Activated naive CD4-positive, alpha-beta T cell treated with anti-CD3 and anti-CD28 coated beads for 36 hours (primary cell): Measurements from ENCODE around the gene PSMB3. TPM values are rescaled to one million over a fixed set of nuclear protein-coding genes. Genes with fewer than 3 reads are reported as not detected.
A peak's percentile ranks its signal among the peaks of the same experiment; 100 is the strongest.

Experiments
- CTCF ChIA-PET: fragments of 350-600 bp; sonication (Branson Sonifier 250); formaldehyde crosslinking; loops from one replicate; lab custom pipeline; 2021; ENCODE audit warnings: antibody characterized with exemption; lab: Charles Lee
- DNase-seq: peaks from one replicate; pipeline ENCODE4 v3.0.0-alpha.2; 2020
- H3K27ac Mint-ChIP-seq: one replicate; pipeline ENCODE4 v1.8.0; 2021; ENCODE audit warnings: mild to moderate bottlenecking, mixed read lengths
- H3K27me3 Mint-ChIP-seq: one replicate; pipeline ENCODE4 v1.8.0; 2021; ENCODE audit warnings: low read depth, mixed read lengths
- H3K36me3 Mint-ChIP-seq: one replicate; pipeline ENCODE4 v1.8.0; 2021; ENCODE audit warnings: low read depth, mixed read lengths
- H3K4me1 Mint-ChIP-seq: one replicate; pipeline ENCODE4 v1.8.0; 2021; ENCODE audit warnings: low read depth, mixed read lengths
- H3K4me3 Mint-ChIP-seq: one replicate; pipeline ENCODE4 v1.8.0; 2021; ENCODE audit warnings: mild to moderate bottlenecking, moderate library complexity, mixed read lengths
- H3K9me3 Mint-ChIP-seq: one replicate; pipeline ENCODE4 v1.8.0; 2021; ENCODE audit warnings: mixed read lengths
- intact Hi-C: fragments of 100-400 bp; cut with micrococcal nuclease; formaldehyde crosslinking; loops from one replicate; pipeline ENCODE4 v1.15.1; 2023
- total RNA-seq, 2 experiments: library from RNA; stranded (reverse); gene quantifications; one replicate each; pipeline ENCODE4 v1.2.3, GENCODE V29; 2021

Gene PSMB3
- 100 to 1,000 TPM; 368 to 369 TPM for total RNA-seq

DNA sequence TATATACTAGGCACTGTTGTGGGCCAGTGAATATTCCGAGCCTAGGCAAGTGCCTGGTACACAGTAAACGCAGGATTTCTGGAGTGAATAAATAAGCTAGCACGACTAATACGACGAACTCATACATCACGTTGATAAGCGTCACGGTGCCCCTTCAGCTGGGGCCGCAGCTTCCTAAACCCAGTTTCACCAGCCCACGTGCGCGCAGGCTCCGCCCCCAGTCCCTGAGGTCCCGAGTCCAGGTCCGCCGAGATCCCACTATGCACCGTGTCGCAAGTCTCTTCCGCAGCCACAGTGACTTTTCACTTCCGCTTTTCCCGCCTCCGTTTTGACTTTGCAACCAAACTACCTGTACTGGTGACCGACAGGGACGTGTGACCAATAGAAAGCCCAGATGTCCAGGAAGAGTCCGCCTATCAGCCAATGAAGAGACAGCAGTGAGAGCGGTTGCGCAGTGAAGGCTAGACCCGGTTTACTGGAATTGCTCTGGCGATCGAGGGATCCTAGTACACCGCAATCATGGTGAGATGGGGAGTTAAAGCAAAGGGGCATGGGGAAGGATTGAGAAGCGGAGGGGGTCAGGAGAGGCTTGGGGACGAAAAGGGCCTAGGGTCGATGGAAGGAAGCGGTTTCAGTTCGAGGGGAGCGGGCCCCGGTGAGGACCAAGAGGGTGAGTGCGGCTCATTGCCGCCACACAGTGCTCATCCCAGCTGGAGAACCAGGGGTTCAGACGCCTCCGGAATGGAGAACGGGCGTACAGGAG lies at the start of gene PSMB3:
Gene PSMB3 (plus strand): TSS at position 434 of the 763 bp plus-strand sequence. CDS start 86 bp downstream, at position 520.
- DNase-seq: peak; percentile 99
- H3K9me3 Mint-ChIP-seq: no peaks in the 10 kb centered on the region
- H3K4me1 Mint-ChIP-seq: peaks cover 48% of the 10 kb centered on the region
- H3K4me3 Mint-ChIP-seq: peak within 1 kb of the TSS; percentile 91
- CTCF ChIA-PET: interaction anchor here (0.6 to 2.5 kb wide), 6 partner anchors 16 to 194 kb away, joined by 3 to 9 read pairs (median 4); partner anchors contain the start of gene EPOP
- intact Hi-C loops: loop anchor here (1.0 to 5.0 kb wide), 10 partner anchors 22 to 448 kb away; partner anchors contain the start of genes CISD3, FBXO47, PIP4K2B and RPL19
- peaks cover 29% of the 10 kb centered on the region for H3K36me3 Mint-ChIP-seq
- H3K27ac Mint-ChIP-seq: peak within 1 kb of the TSS; percentile 95
- peaks cover 26% of the 10 kb centered on the region for H3K27me3 Mint-ChIP-seq

GRCh38 chr17:38702916-38703741 lies 49.4 kb upstream of the PSMB3 start:
- no peak for DNase-seq
- intact Hi-C loops: loop anchor here (5.0 kb wide), 1 partner anchor 1069 kb away; no protein-coding TSS in a partner anchor
- peaks cover 45% of the 10 kb centered on the region for H3K4me1 Mint-ChIP-seq
- CTCF ChIA-PET: no interaction called here
- H3K36me3 Mint-ChIP-seq: peaks cover 26% of the 10 kb centered on the region
- peak overlapping the region; percentile 100 for H3K27ac Mint-ChIP-seq
- peak overlapping the region; percentile 100 for H3K4me3 Mint-ChIP-seq
- no peaks in the 10 kb centered on the region for H3K9me3 Mint-ChIP-seq
- H3K27me3 Mint-ChIP-seq: no peaks in the 10 kb centered on the region

GRCh38 chr17:38703742-38704605 lies 48.6 kb upstream of the PSMB3 start:
- intact Hi-C loops: loop anchor here (5.0 kb wide), 1 partner anchor 1068 kb away; no protein-coding TSS in a partner anchor
- DNase-seq: peak; percentile 92
- Mint-ChIP-seq H3K4me1 (peaks cover 44% of the 10 kb centered on the region), H3K27me3 (no peaks in the 10 kb centered on the region), H3K4me3 (peak overlapping the region; percentile 100), H3K9me3 (no peaks in the 10 kb centered on the region), H3K27ac (peak overlapping the region; percentile 100), H3K36me3 (peaks cover 27% of the 10 kb centered on the region)
- CTCF ChIA-PET: interaction anchor here (1.1 to 1.7 kb wide), 3 partner anchors 24 to 31 kb away, joined by 5 to 7 read pairs (median 5); no protein-coding TSS in a partner anchor

- Mint-ChIP-seq H3K36me3 (peaks cover 33% of the 10 kb centered on the region), H3K27me3 (no peaks in the 10 kb centered on the region), H3K27ac (peak within 1 kb of the TSS; percentile 100), H3K4me1 (peaks cover 43% of the 10 kb centered on the region), H3K4me3 (peak within 1 kb of the TSS; percentile 100), H3K9me3 (no peaks in the 10 kb centered on the region)
- CTCF ChIA-PET: interaction anchor here (1.0 to 1.7 kb wide), 5 partner anchors 8 to 30 kb away, joined by 3 to 7 read pairs (median 5); no protein-coding TSS in a partner anchor
- DNase-seq: peak; percentile 72
- intact Hi-C loops: loop anchor here (5.0 kb wide), 1 partner anchor 1067 kb away; no protein-coding TSS in a partner anchor
These were observed 47.7 kb upstream of the PSMB3 start, which contains the start of gene MLLT6 for GRCh38 chr17:38704606-38705522. TSS of gene MLLT6 (plus strand) at chr17:38705273. CDS start at chr17:38705633, 360 bp downstream.

- CTCF ChIA-PET: interaction anchor here (1.0 to 1.7 kb wide), 4 partner anchors 8 to 30 kb away, joined by 3 to 5 read pairs (median 4); no protein-coding TSS in a partner anchor
- H3K27ac Mint-ChIP-seq: peak overlapping the region; percentile 79
- H3K4me1 Mint-ChIP-seq: peaks cover 43% of the 10 kb centered on the region
- H3K4me3 Mint-ChIP-seq: peak overlapping the region; percentile 100
- intact Hi-C loops: no loop called here
- no peaks in the 10 kb centered on the region for H3K27me3 Mint-ChIP-seq
- no peak for DNase-seq
- no peaks in the 10 kb centered on the region for H3K9me3 Mint-ChIP-seq
- peaks cover 34% of the 10 kb centered on the region for H3K36me3 Mint-ChIP-seq
These were observed 47.1 kb upstream of the PSMB3 start for GRCh38 chr17:38705523-38705802.

DNA sequence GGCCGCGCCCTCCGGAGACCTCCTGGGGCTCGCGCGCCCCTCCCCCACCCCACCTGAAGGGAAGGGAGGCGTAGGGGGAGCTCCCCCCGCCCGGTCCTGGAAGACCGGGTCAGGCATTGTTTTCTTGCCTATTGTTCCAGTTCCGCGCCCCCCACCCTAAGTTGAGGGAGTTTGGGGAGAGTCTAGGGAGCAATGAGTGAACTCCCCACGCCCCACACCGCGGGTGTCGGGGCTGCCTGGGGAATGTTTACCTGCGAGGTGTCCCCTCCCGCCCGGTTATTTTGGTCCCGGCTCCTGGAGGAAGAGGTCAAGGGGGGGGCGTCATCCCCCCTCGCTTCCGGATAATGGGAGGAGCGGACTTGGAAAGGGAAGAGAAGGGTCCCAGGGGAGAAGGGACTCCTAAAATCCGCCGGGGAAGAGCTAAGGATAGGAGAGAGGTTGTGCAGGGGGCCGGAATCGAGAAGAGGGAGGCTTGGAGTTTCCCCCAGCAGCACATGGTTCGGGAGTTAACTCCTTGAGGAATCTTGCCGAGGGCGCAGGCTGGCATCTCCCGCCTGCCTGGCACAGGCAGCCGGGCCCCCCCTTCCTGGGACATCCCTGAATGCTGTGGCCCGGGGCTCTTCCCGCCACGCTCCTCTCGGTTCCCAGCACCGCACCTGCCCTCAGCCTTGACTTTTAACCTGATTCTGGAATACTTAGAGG lies 46.6 kb upstream of the PSMB3 start:
- Mint-ChIP-seq H3K27ac (peak overlapping the region; percentile 96), H3K36me3 (peaks cover 37% of the 10 kb centered on the region), H3K4me3 (peak overlapping the region; percentile 100), H3K9me3 (no peaks in the 10 kb centered on the region), H3K4me1 (peaks cover 44% of the 10 kb centered on the region), H3K27me3 (no peaks in the 10 kb centered on the region)
- peak; percentile 39 for DNase-seq
- CTCF ChIA-PET: interaction anchor here (1.0 to 1.7 kb wide), 7 partner anchors 9 to 31 kb away, joined by 3 to 9 read pairs (median 3); no protein-coding TSS in a partner anchor
- intact Hi-C loops: loop anchor here (1.0 kb wide), 2 partner anchors 9 to 21 kb away; no protein-coding TSS in a partner anchor

GRCh38 chr17:38706505-38707216 lies 45.9 kb upstream of the PSMB3 start:
- H3K4me3 Mint-ChIP-seq: peak overlapping the region; percentile 100
- H3K4me1 Mint-ChIP-seq: peaks cover 44% of the 10 kb centered on the region
- H3K36me3 Mint-ChIP-seq: peaks cover 40% of the 10 kb centered on the region
- H3K27ac Mint-ChIP-seq: peak overlapping the region; percentile 96
- intact Hi-C loops: loop anchor here (1.0 kb wide), 2 partner anchors 9 to 21 kb away; no protein-coding TSS in a partner anchor
- H3K9me3 Mint-ChIP-seq: no peaks in the 10 kb centered on the region
- DNase-seq: peak; percentile 46
- CTCF ChIA-PET: interaction anchor here (0.7 to 1.6 kb wide), 5 partner anchors 12 to 31 kb away, joined by 3 to 9 read pairs (median 4); no protein-coding TSS in a partner anchor
- no peaks in the 10 kb centered on the region for H3K27me3 Mint-ChIP-seq

DNA sequence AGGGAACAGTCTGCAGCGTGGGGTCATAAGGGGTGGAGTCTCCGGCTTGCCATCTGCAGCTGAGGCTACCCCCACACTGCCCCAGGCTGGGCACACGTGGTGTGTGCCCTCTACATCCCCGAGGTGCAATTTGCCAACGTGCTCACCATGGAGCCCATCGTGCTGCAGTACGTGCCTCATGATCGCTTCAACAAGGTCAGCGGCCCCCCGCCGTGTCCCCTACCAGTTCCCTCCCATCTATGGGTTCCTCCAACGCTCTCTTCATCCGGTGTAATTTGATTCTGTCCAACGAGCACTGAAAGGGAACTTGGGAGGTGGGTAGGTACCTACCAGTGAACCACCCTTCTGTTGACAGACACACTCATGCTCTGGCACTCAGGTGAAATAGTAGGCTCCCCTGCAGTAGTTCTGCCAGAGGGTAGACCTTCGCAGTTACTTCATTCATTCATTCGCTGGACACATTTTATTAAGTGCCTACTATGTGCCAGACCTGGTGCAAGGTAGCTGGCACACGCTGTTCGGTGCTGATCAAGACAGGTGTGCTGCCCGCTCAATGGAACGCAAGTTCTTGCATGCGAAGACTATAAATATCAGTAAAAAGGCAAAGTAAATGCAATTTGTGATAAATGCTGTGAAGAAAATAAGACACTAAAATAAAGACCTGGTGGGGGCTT lies 44.7 kb upstream of the PSMB3 start:
- no peak for DNase-seq
- Mint-ChIP-seq H3K27ac (peak overlapping the region; percentile 96), H3K27me3 (no peaks in the 10 kb centered on the region), H3K9me3 (no peaks in the 10 kb centered on the region), H3K4me1 (peaks cover 46% of the 10 kb centered on the region), H3K4me3 (peak overlapping the region; percentile 100), H3K36me3 (peaks cover 38% of the 10 kb centered on the region)
- CTCF ChIA-PET: interaction anchor here (1.4 to 2.2 kb wide), 3 partner anchors 13 to 28 kb away, joined by 4 to 9 read pairs (median 9); no protein-coding TSS in a partner anchor
- intact Hi-C loops: no loop called here

DNA sequence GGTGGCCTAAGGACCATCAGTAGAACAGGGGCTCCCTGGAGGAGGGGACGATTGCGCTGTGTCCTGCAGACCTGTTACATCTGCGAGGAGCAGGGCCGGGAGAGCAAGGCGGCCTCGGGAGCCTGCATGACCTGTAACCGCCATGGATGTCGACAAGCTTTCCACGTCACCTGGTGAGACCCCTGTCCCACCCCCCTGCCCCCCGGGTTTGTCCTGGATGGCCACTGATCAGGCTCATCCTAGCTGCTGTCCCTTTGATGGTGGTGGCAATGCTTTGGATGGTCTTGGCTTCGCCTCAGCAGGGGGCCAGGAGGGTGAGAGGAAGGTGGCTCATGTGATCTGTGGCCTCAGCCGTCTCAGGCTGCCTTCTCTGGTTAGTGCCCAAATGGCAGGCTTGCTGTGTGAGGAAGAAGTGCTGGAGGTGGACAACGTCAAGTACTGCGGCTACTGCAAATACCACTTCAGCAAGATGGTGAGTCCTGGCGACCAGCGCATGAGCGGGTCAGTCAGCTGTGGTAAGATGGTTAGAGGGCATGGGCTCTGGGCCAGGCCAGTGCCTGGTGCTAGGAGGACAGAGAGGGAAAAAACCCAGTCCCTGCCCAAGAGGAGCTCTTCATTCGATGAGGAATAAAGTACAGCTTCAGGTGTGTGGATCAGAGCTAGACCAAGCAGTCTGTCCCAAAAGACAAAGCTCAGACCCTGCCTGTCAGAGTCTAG lies 43.3 kb upstream of the PSMB3 start:
- intact Hi-C loops: no loop called here
- no peaks in the 10 kb centered on the region for H3K9me3 Mint-ChIP-seq
- CTCF ChIA-PET: interaction anchor here (1.4 to 3.0 kb wide), 4 partner anchors 14 to 33 kb away, joined by 4 to 12 read pairs (median 10); no protein-coding TSS in a partner anchor
- peaks cover 52% of the 10 kb centered on the region for H3K4me1 Mint-ChIP-seq
- H3K27ac Mint-ChIP-seq: peak overlapping the region; percentile 50
- H3K36me3 Mint-ChIP-seq: peaks cover 41% of the 10 kb centered on the region
- no peaks in the 10 kb centered on the region for H3K27me3 Mint-ChIP-seq
- H3K4me3 Mint-ChIP-seq: no peak overlapping the region
- DNase-seq: no peak
